CD8-positive, alpha-beta memory T cell (primary cell): ENCODE data around the gene CXCL16. TPM values are rescaled to one million over a fixed set of nuclear protein-coding genes. Genes with fewer than 3 reads are reported as not detected.

Experiments
- CTCF ChIA-PET: fragments of 350-600 bp; sonication (Branson Sonifier 250); formaldehyde crosslinking; loops from one replicate; lab custom pipeline; 2021; ENCODE audit warnings: antibody characterized with exemption; lab: Charles Lee
- POLR2A ChIA-PET: fragments of 350-600 bp; sonication (Branson Sonifier 250); formaldehyde crosslinking; loops from one replicate; lab custom pipeline; 2021; ENCODE audit warnings: antibody characterized with exemption; lab: Charles Lee
- DNase-seq, 5 donors: peaks; one replicate each; pipeline versions ENCODE4 v3.0.0 to v3.0.0-alpha.2; 2020 to 2022; ENCODE audit warnings: mixed read lengths in 1 of 5
- H3K27ac ChIP-seq: one replicate; pipeline ENCODE4 v1.7.0; 2013; ENCODE audit warnings: low read depth, mild to moderate bottlenecking, low read length, moderate library complexity
- H3K27me3 ChIP-seq: 2 replicates; pipeline ENCODE4 v1.7.0; 2013; ENCODE audit warnings: low read length, mild to moderate bottlenecking; ENCODE audit not compliant: insufficient read depth, poor library complexity, severe bottlenecking
- H3K36me3 ChIP-seq: 2 replicates; pipeline ENCODE4 v1.7.0; 2013; ENCODE audit warnings: mild to moderate bottlenecking, low read length, moderate library complexity; ENCODE audit not compliant: insufficient read depth
- H3K4me1 ChIP-seq: 2 replicates; pipeline ENCODE4 v1.7.0; 2013; ENCODE audit warnings: mild to moderate bottlenecking, low read length, moderate library complexity; ENCODE audit not compliant: insufficient read depth
- H3K4me3 ChIP-seq: 2 replicates; pipeline ENCODE4 v1.7.0; 2013; ENCODE audit warnings: mild to moderate bottlenecking, low read length
- H3K9me3 ChIP-seq: 2 replicates; pipeline ENCODE4 v1.7.0; 2013; ENCODE audit warnings: mild to moderate bottlenecking, low read length
- H3K27ac Mint-ChIP-seq, 8 donors: one replicate each; pipeline ENCODE4 v1.8.0; 2020 to 2021; ENCODE audit warnings: mixed read lengths in 8 of 8, mild to moderate bottlenecking in 6 of 8, inconsistent platforms in 3 of 8, moderate library complexity in 3 of 8
- H3K27me3 Mint-ChIP-seq, 2 donors: one replicate each; pipeline ENCODE4 v1.8.0; 2020 to 2021; ENCODE audit warnings: mixed read lengths in 2 of 2, mild to moderate bottlenecking in 1 of 2, moderate library complexity in 1 of 2
- H3K36me3 Mint-ChIP-seq, 3 donors: one replicate each; pipeline ENCODE4 v1.8.0; 2020 to 2021; ENCODE audit warnings: mixed read lengths in 3 of 3, inconsistent platforms in 1 of 3, mild to moderate bottlenecking in 1 of 3
- H3K4me1 Mint-ChIP-seq, 3 donors: one replicate each; pipeline ENCODE4 v1.8.0; 2020 to 2021; ENCODE audit warnings: mixed read lengths in 3 of 3, inconsistent platforms in 1 of 3, mild to moderate bottlenecking in 1 of 3
- H3K4me3 Mint-ChIP-seq, 7 donors: one replicate each; pipeline ENCODE4 v1.8.0; 2020 to 2021; ENCODE audit warnings: mixed read lengths in 7 of 7, mild to moderate bottlenecking in 6 of 7, moderate library complexity in 4 of 7, inconsistent platforms in 2 of 7
- H3K9me3 Mint-ChIP-seq, 5 donors: one replicate each; pipeline ENCODE4 v1.8.0; 2020 to 2022; ENCODE audit warnings: mixed read lengths in 5 of 5, mild to moderate bottlenecking in 3 of 5, moderate library complexity in 2 of 5, inconsistent platforms in 1 of 5
- polyA plus RNA-seq: library from polyadenylated mRNA; unstranded; fragments of 300-500 nt; fragmentation: Illumina TruSeq; gene quantifications from one replicate; pipeline ENCODE4 v1.2.3, GENCODE V29; 2021
- total RNA-seq, 2 experiments: library from RNA; stranded (reverse); gene quantifications; one replicate each; pipeline ENCODE4 v1.2.3, GENCODE V29; 2021

Gene CXCL16
- total and polyA plus RNA-seq, 3 experiments from 2014 or later, result 2.4 to 3.0 (median 2.8) TPM

GRCh38 chr17:4725646-4726310, 13.9 kb downstream of the CXCL16 start:
- Mint-ChIP-seq H3K27ac (no peak overlapping the region), H3K36me3 (peaks cover 0 to 13% (median 0%) of the 10 kb centered on the region in 3 donors), H3K27me3 (no peaks in the 10 kb centered on the region), H3K9me3 (no peaks in the 10 kb centered on the region), H3K4me1 (peaks cover 14 to 24% (median 15%) of the 10 kb centered on the region in 3 donors), H3K4me3 (no peak overlapping the region)
- H3K9me3 ChIP-seq, result no peaks in the 10 kb centered on the region
- POLR2A ChIA-PET, result interaction anchor here (1.0 kb wide), 1 partner anchor 16 kb away, joined by 4 read pairs; the partner anchor contains the start of gene ARRB2
- no peaks in the 10 kb centered on the region for H3K27me3 ChIP-seq
- no peak for DNase-seq
- H3K27ac ChIP-seq, result no peak overlapping the region
- H3K4me3 ChIP-seq, result no peak overlapping the region
- no peaks in the 10 kb centered on the region for H3K36me3 ChIP-seq
- CTCF ChIA-PET, result interaction anchor here (1.3 kb wide), 1 partner anchor 64 kb away, joined by 4 read pairs; no protein-coding TSS in a partner anchor
- H3K4me1 ChIP-seq, result no peaks in the 10 kb centered on the region

DNA sequence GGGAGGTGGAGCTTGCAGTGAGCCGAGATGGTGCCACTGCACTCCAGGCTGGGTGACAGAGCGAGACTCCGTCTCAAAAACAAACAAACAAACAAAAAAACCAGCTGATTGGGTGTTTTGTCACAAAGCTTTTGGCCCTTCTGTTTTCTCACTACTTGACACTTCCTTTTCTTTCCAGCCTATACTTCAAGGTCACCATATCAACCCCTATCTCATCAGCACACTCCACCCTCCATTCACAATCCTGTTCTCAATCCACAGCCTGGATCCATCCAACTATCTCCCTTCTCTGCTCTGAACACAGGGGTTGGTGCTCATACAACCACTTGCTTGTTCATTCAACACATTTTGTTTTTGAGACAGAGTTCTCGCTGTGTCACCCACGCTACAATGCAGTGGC, 15.1 kb downstream of the CXCL16 start:
- no peak for DNase-seq
- Histone ChIP-seq H3K4me1 (no peaks in the 10 kb centered on the region), H3K4me3 (no peak overlapping the region), H3K36me3 (peaks cover 6% of the 10 kb centered on the region), H3K27ac (no peak overlapping the region), H3K9me3 (no peaks in the 10 kb centered on the region), H3K27me3 (no peaks in the 10 kb centered on the region)
- Mint-ChIP-seq H3K4me3 (no peak overlapping the region), H3K9me3 (no peaks in the 10 kb centered on the region), H3K4me1 (peaks cover 10 to 25% (median 10%) of the 10 kb centered on the region in 3 donors), H3K27me3 (no peaks in the 10 kb centered on the region), H3K36me3 (peaks cover 2 to 24% (median 4%) of the 10 kb centered on the region in 3 donors), H3K27ac (peak overlapping the region in 2 of 8 donors; percentile 30 to 48)
- ChIA-PET POLR2A (interaction anchor here (0.7 kb wide), 1 partner anchor 161 kb away, joined by 3 read pairs; no protein-coding TSS in a partner anchor), CTCF (interaction anchor here (0.9 to 1.5 kb wide), 2 partner anchors 15 to 95 kb away, joined by 3 to 6 read pairs; partner anchors contain the start of gene ARRB2)

DNA sequence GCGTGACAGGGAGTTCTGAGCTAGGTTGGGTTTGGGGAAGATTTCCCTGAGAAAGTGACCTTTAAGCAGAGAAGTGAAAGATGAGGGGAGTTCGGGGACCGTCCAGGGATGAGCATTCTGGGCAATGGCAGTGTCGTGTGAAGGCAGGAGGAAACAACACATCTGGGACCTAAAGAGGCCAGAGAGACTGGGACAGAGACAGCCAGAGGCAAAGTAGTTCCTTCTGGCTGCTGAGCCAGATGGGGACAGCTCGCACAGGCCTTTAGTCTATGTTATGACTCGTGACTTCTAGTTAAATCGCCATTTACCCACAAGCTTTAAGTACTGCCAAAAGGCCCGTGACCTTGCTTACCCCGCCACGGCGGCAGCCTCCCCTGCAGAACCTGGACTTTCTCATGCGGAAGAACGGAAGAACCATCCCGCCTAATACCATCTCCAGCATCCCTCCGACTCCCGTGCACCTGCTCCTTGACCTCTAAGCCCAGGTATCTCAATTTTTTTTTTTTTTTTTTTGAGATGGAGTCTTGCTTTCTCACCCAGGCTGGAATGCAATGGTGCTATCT, 17.0 kb downstream of the CXCL16 start:
- no peaks in the 10 kb centered on the region for H3K9me3 ChIP-seq
- no peaks in the 10 kb centered on the region for H3K4me1 ChIP-seq
- Mint-ChIP-seq H3K36me3 (peaks cover 4 to 43% (median 6%) of the 10 kb centered on the region in 3 donors), H3K9me3 (no peaks in the 10 kb centered on the region), H3K4me1 (peaks cover 10 to 37% (median 10%) of the 10 kb centered on the region in 3 donors), H3K27me3 (peaks cover 0 to 2% of the 10 kb centered on the region in 2 donors), H3K27ac (peak overlapping the region in 1 of 8 donors; percentile 23), H3K4me3 (no peak overlapping the region)
- CTCF ChIA-PET, result interaction anchor here (1.0 kb wide), 1 partner anchor 166 kb away, joined by 3 read pairs; no protein-coding TSS in a partner anchor
- no peak overlapping the region for H3K4me3 ChIP-seq
- no peaks in the 10 kb centered on the region for H3K27me3 ChIP-seq
- DNase-seq, result no peak
- H3K27ac ChIP-seq, result no peak overlapping the region
- peaks cover 24% of the 10 kb centered on the region for H3K36me3 ChIP-seq
- POLR2A ChIA-PET, result interaction anchor here (1.7 kb wide), 1 partner anchor 13 kb away, joined by 7 read pairs; the partner anchor contains the start of gene ARRB2

- peak in 3 of 5 donors; percentile 16 to 65 (median 28) for DNase-seq
- no peak overlapping the region for H3K27ac ChIP-seq
These were observed 18.3 kb downstream of the CXCL16 start for GRCh38 chr17:4721203-4722135.

DNA sequence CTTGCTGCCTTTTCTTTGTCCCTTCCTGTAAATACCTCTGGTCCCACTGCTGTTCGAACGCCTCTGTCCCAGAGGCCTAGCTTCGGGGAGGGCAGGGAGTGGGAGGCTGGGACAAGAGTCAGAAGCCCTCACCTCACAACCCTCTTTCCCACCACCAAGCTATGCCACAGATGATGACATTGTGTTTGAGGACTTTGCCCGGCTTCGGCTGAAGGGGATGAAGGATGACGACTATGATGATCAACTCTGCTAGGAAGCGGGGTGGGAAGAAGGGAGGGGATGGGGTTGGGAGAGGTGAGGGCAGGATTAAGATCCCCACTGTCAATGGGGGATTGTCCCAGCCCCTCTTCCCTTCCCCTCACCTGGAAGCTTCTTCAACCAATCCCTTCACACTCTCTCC, 18.9 kb downstream of the CXCL16 start:
- Histone ChIP-seq H3K27me3 (no peaks in the 10 kb centered on the region), H3K4me3 (no peak overlapping the region), H3K36me3 (peaks cover 40% of the 10 kb centered on the region), H3K4me1 (peaks cover 5% of the 10 kb centered on the region), H3K9me3 (no peaks in the 10 kb centered on the region), H3K27ac (no peak overlapping the region)
- peaks cover 0 to 2% of the 10 kb centered on the region in 2 donors for H3K27me3 Mint-ChIP-seq
- no peak overlapping the region for H3K4me3 Mint-ChIP-seq
- peaks cover 4 to 60% (median 8%) of the 10 kb centered on the region in 3 donors for H3K36me3 Mint-ChIP-seq
- ChIA-PET CTCF (no interaction called here), POLR2A (no interaction called here)
- H3K4me1 Mint-ChIP-seq, result peaks cover 15 to 55% (median 19%) of the 10 kb centered on the region in 3 donors
- peak overlapping the region in 7 of 8 donors; percentile 13 to 88 (median 78) for H3K27ac Mint-ChIP-seq
- DNase-seq, result no peak
- no peaks in the 10 kb centered on the region for H3K9me3 Mint-ChIP-seq

More at GRCh38 chr17:4721203-4722135, 18.3 kb downstream of the CXCL16 start:
- H3K4me1 Mint-ChIP-seq, result peaks cover 13 to 50% (median 15%) of the 10 kb centered on the region in 3 donors
- H3K4me3 Mint-ChIP-seq, result peak overlapping the region in 1 of 7 donors; percentile 23
- no peak overlapping the region for H3K4me3 ChIP-seq
- H3K36me3 ChIP-seq, result peaks cover 35% of the 10 kb centered on the region
- no peaks in the 10 kb centered on the region for H3K9me3 ChIP-seq
- H3K9me3 Mint-ChIP-seq, result no peaks in the 10 kb centered on the region
- H3K27me3 Mint-ChIP-seq, result peaks cover 0 to 2% of the 10 kb centered on the region in 2 donors
- peaks cover 4 to 56% (median 8%) of the 10 kb centered on the region in 3 donors for H3K36me3 Mint-ChIP-seq
- H3K27ac Mint-ChIP-seq, result peak overlapping the region; percentile 70 to 86 (median 79)
- no peaks in the 10 kb centered on the region for H3K4me1 ChIP-seq
- ChIA-PET CTCF (interaction anchor here (0.7 to 1.0 kb wide), 2 partner anchors 168 to 496 kb away, joined by 3 to 4 read pairs; no protein-coding TSS in a partner anchor), POLR2A (interaction anchor here (1.7 kb wide), 1 partner anchor 11 kb away, joined by 7 read pairs; the partner anchor contains the start of gene ARRB2)
- H3K27me3 ChIP-seq, result no peaks in the 10 kb centered on the region

- Mint-ChIP-seq H3K4me3 (no peak overlapping the region), H3K27ac (peak overlapping the region in 5 of 8 donors; percentile 6 to 68 (median 19)), H3K9me3 (no peaks in the 10 kb centered on the region), H3K27me3 (peaks cover 0 to 2% of the 10 kb centered on the region in 2 donors), H3K4me1 (peaks cover 25 to 66% (median 29%) of the 10 kb centered on the region in 3 donors), H3K36me3 (peaks cover 8 to 69% (median 10%) of the 10 kb centered on the region in 3 donors)
- ChIA-PET POLR2A (no interaction called here), CTCF (no interaction called here)
- peaks cover 40% of the 10 kb centered on the region for H3K36me3 ChIP-seq
- H3K27me3 ChIP-seq, result no peaks in the 10 kb centered on the region
- no peak overlapping the region for H3K4me3 ChIP-seq
- H3K9me3 ChIP-seq, result no peaks in the 10 kb centered on the region
- DNase-seq, result no peak
- H3K27ac ChIP-seq, result no peak overlapping the region
- peaks cover 15% of the 10 kb centered on the region for H3K4me1 ChIP-seq
These were observed 20.0 kb downstream of the CXCL16 start for GRCh38 chr17:4719684-4720221.

GRCh38 chr17:4719146-4719545, 20.6 kb downstream of the CXCL16 start:
- CTCF ChIA-PET, result no interaction called here
- Histone ChIP-seq H3K4me3 (no peak overlapping the region), H3K4me1 (peaks cover 21% of the 10 kb centered on the region), H3K27me3 (no peaks in the 10 kb centered on the region), H3K27ac (no peak overlapping the region), H3K36me3 (peaks cover 40% of the 10 kb centered on the region), H3K9me3 (no peaks in the 10 kb centered on the region)
- Mint-ChIP-seq H3K36me3 (peaks cover 8 to 72% (median 10%) of the 10 kb centered on the region in 3 donors), H3K9me3 (no peaks in the 10 kb centered on the region), H3K4me1 (peaks cover 26 to 69% (median 31%) of the 10 kb centered on the region in 3 donors), H3K27ac (peak overlapping the region in 4 of 8 donors; percentile 5 to 68 (median 18)), H3K4me3 (no peak overlapping the region), H3K27me3 (peaks cover 0 to 2% of the 10 kb centered on the region in 2 donors)
- no peak for DNase-seq
- POLR2A ChIA-PET, result no interaction called here
